Activated CD4-positive, CD25-positive, alpha-beta regulatory T cell treated with anti-CD3 and anti-CD28 coated beads, Interleukin-2, amount 50 U/mL, for 24 hours (primary cell): ENCODE results near the gene TRABD2B.

Experiments used
- ATAC-seq, 2 donors: fragments of 150-1000 bp; cut with Tn5 transposase; one replicate each; pipeline ENCODE4 v1.10.0; 2021; ENCODE audit warnings: mild to moderate bottlenecking in 1 of 2, moderate library complexity in 1 of 2

The TRABD2B gene

DNA sequence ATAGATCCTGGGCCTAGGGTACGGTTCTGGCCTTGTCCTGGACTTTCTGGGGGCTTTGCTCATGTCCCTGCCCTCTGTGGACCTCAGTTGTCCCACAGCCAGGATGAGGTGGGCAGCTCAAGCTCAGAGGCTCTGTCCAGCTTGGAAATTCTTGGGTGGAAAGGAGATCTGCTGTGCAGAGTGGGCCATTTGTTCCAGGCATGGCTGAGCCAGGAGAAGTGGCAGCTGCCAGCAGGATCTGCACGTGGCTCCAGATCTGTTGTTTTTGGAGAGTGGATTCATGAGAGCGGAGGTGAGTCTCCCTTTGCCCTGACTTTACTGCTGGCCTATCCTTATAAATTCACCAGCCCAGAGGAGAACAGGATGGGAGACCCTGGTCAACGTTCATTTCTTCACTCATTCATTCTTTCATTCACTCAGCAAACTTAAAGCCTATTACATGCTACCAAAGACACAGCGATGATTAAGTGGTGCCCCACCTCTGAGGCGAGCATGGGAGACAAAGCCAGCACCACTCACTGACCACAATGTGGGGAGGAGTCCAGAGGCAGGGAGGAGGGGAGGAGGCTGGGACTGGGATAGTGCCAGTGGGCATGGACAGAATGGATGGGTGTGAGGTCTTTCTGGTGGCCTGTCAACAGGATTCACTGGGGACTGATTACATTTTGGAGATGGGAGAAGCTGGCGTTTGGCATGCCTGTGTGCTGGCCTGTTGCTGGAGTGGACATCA, 205.1 kb downstream of the TRABD2B start:
- ATAC-seq = no peak

DNA sequence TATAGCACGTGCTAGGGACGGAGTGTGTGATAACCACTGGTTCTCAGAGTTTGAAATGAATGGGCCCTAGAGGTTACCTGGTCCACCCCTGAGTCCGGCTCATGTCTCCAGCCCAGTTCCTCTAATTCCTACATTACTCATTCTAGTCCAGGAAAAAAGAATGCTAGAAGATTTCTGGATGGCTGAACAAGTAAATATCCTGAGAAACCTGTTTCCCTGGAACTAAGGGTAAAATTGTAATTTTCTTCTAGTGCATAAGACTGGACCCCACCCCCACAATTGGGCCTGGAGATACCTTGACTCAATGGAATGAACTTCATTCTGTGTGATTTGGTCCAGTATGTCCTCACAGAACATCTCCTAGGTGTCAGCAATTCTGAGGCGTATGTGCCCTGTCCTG, 208.4 kb downstream of the TRABD2B start:
- ATAC-seq = no peak

GRCh38 chr1:47787560-47787959, 209.6 kb downstream of the TRABD2B start:
- ATAC-seq = no peak

DNA sequence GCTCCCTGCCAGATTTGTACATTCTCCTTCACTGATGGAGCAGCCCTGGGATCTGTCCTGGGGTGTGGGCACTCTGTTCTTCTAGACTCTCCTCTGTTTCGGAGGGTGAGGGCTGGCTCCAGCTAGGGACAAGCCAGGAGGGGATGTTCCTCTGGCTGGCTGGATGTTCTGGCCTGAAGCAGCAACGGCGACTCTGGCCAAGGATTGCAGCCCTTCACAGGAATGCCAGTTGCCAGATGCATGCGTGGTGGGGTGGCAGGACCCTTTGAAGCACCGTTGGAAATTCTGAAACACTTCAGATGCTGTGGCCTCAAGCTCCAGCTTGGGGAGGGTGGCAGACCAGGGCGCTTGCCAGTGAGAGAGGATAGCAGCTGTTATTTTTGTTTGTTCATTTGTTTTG, 210.9 kb downstream of the TRABD2B start:
- no peak for ATAC-seq

DNA sequence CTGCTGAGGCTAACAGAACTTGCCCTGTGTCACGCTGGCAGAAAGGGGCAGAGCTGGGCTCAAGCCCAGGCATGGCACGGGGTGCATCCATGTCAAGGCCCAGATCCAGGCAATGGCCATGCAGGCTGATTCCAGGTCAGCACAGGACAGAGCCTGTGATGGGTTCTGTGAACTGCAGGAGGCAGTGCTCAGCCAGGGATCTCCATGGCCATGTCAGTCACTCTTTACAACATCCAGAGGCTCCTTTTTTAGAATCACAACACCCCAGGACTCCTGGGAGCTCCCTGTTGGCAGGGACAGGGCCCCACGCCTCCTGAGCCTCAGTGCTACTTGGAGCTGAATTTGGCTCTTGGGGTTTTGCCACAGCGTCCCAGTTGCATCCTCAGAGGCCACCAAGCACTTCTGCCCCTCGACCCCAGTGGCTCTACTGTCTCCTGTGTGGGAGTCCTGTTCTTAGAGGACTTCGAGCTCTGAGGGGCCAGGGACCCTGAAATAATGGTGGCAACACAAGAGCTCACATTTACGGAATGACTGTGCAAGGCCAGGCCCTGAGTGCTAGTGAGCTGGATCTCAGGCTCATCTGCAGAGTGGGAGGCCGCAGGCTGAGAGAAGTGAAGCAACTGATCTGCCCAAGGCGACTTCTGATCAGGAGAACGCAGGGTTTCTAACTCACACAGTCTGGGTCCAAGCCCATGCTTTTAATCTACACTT, 211.5 kb downstream of the TRABD2B start:
- no peak for ATAC-seq

DNA sequence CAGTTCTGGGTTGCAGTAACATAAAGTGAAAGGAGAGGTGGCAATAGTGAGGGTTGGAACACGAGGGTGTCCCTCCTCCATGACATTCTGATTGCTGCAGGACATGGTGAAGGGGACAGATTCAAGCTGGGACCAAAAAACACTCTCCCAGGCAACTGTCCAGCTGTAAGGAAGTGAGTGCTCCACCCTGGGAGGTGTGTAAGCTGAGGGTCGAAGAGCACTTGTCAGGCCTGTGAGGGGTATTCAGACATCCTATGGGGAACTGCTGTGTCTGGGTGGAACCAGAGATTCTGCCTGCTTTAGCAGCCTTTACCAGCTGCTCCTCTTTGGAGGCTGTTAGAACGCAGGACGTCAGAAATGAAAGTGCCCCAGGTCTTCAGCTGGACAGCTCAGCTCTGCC, 212.1 kb downstream of the TRABD2B start:
- no peak for ATAC-seq

DNA sequence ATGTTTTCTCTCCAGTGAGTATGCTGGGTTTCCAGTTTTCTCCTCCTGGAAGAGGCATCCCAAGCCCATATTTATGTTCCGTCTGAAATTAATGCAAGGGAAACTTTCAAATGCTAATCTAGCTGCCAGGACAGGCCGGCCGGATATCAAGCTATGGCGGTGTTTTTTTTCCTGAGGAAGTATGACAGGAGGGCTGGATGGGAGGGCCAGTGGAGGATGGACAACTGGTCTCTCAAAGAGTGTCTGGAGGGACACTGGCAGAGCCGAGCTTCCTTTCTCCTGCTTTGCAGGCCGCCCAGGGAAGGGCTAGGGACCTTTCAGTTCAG, 212.7 kb downstream of the TRABD2B start:
- no peak for ATAC-seq

- ATAC-seq = no peak
These were observed 213.3 kb downstream of the TRABD2B start for GRCh38 chr1:47783638-47784496.

GRCh38 chr1:47782414-47783166, 214.6 kb downstream of the TRABD2B start:
- ATAC-seq = no peak

GRCh38 chr1:47781171-47781959, 215.8 kb downstream of the TRABD2B start:
- ATAC-seq = no peak

GRCh38 chr1:47780469-47780995, 216.7 kb downstream of the TRABD2B start:
- no peak for ATAC-seq

DNA sequence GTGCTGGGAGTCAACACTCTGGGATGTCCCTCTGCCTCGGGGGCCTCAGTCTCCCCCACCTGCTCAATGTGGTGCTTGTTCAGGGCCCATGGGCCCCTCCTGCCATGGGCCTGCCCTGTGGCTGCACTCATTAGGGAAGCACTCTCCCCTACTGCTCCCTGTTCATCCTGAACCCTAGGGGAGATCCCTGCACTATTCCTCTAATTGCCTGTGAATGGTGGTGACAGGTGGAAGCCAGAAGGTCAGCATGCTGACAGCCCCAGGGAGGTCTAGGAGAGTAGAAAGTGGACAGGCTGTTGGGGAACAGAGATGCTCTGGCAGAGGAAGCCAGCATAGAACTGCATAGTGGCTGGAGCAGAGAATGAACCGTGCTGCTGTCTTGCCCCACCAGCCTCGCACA, 217.6 kb downstream of the TRABD2B start:
- ATAC-seq = no peak

- no peak for ATAC-seq
These were observed 218.9 kb downstream of the TRABD2B start for GRCh38 chr1:47778280-47778679.

GRCh38 chr1:47777322-47777721, 219.9 kb downstream of the TRABD2B start:
- no peak for ATAC-seq

- no peak for ATAC-seq
These were observed 220.5 kb downstream of the TRABD2B start for GRCh38 chr1:47776667-47777131.

- ATAC-seq = no peak
These were observed 222.0 kb downstream of the TRABD2B start for GRCh38 chr1:47774986-47775834.

DNA sequence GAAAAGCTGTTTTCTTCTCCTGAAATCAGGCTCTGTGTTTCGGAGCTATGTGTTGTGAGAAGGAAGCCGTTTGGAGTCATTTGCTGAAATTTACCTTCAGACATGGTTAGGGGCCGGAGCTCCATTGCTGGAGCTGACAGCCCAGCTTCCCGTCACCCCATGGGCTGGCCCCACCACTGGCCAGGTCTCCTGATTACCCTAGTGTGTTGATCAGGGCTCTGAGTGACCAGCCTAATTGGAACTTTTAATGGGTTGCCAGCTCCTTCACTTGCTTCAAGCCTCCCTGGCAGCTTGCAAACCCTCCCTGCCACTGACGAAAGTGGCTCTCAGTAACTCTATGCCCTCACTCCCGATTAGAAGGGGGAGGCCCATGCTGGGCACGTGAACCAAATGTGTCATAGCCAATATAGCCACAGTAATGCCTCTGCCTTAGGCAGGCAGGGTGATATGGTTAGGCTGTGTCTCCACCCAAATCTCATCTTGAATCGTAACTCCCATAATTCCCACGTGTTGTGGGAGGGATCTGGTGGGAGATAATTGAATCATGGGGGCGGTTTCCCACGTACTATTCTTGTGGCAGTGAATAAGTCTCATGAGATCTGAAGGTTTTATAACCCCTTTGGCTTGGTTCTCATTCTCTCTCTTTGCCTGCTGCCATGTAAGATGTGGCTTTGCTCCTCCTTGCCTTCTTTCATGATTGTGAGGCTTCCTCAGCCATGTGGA, 224.1 kb downstream of the TRABD2B start:
- no peak for ATAC-seq

DNA sequence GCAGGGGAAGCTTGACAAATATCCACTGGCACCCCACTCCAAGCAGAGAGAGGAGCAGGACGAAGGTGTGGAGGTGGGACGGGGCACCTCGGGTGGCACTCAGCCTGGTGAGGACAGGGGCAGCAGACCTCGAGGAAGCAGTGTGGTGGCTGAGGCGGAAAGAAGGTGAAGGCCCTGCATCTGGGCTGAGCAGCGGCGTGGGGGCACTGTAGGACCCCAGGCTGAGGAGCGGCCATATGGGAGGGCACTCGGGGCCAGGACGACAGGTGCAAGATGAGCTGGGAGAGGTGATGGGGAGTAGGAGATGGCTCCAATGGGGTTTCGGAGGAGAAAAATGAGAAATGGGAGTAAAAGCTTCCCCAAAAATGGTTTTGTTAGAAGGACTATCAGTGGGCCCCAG, 224.9 kb downstream of the TRABD2B start:
- no peak for ATAC-seq

- no peak for ATAC-seq
These were observed 225.4 kb downstream of the TRABD2B start for GRCh38 chr1:47771751-47772150.

- no peak for ATAC-seq
These were observed 227.2 kb downstream of the TRABD2B start for GRCh38 chr1:47769983-47770382.
